Measurements from ENCODE around the gene OR13C8.
"Not testable (repeated sequence)": the region's sequence is repeated elsewhere in the genome, so short reads cannot be mapped to it uniquely, and the experiment has no call there.

OR13C8 gene, protein sequence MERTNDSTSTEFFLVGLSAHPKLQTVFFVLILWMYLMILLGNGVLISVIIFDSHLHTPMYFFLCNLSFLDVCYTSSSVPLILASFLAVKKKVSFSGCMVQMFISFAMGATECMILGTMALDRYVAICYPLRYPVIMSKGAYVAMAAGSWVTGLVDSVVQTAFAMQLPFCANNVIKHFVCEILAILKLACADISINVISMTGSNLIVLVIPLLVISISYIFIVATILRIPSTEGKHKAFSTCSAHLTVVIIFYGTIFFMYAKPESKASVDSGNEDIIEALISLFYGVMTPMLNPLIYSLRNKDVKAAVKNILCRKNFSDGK

DNA sequence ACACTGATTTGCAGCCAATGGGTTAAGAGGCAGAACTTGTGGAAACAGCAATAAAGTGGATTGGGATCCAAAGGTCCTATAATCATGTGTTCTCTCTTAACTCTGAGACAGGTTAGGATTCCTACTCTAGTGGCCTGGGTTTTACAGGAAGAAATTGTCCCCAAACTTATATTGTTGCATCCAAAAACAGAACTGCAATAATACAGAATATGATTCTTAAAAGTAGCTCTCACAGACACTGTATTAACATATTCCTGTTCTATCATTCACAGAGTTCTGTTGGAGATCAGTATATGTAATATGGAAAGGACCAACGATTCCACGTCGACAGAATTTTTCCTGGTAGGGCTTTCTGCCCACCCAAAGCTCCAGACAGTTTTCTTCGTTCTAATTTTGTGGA lies at the start of gene OR13C8:
TSS of gene OR13C8 (plus strand) at position 301 of the 400 bp plus-strand sequence. CDS start at position 301, 0 bp downstream.
- Histone ChIP-seq H3K9ac (ENCODE audit: low read length) (no peak within 1 kb of the TSS), H3K4me1 (ENCODE audit: control insufficient read depth, insufficient read depth, low read length) (no peaks in the 10 kb centered on the region), H3K27me3 (ENCODE audit: control insufficient read depth, insufficient read depth, low read length) (no peaks in the 10 kb centered on the region), H3K4me3 (ENCODE audit: low read length) (no peak within 1 kb of the TSS), H3K9me3 (ENCODE audit: control insufficient read depth, low read length) (no peaks in the 10 kb centered on the region), H3K36me3 (ENCODE audit: control insufficient read depth, insufficient read depth, low read length) (no peaks in the 10 kb centered on the region)

DNA sequence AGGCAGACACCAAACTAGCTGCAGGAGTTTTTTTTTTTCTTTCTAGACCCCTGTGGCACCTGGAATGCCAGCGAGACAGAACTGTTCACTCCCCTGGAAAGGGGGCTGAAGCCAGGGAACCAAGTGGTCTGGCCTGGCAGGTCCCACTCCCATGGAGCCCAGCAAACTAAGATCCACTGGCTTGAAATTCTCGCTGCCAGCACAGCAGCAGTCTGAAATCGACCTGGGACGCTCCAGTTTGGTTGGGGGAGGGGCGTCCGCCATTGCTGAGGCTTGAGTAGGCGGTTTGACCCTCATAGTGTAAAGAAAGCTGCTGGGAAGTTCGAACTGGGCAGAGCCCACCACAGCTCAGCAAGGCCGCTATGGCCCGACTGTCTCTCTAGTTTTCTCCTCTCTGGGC lies 48.7 kb upstream of the OR13C8 start:
- not testable (repeated sequence) for H3K36me3 ChIP-seq (ENCODE audit: control insufficient read depth, insufficient read depth, low read length); H3K4me1 ChIP-seq (ENCODE audit: control insufficient read depth, insufficient read depth, low read length); H3K4me3 ChIP-seq (ENCODE audit: low read length); H3K9me3 ChIP-seq (ENCODE audit: control insufficient read depth, low read length); H3K27me3 ChIP-seq (ENCODE audit: control insufficient read depth, insufficient read depth, low read length); H3K9ac ChIP-seq (ENCODE audit: low read length)

DNA sequence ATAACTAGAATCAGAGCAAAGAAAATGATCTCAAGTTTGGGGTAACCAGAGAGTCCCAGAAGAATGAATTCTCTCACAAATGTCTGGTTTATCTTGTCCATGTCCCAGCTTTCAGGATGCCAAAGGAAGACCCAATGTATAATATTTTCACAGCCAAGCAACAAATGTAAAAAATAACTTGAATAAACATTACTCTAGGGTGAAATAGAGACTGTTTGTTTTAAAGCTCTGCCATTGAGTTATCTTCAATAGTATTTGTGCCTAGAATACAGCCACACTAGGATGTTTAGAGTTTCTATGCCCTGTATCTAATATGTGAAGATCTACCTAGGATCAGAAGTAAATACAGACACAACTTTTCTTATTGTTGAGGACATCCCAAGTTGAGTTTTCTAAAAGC lies 41.9 kb upstream of the OR13C8 start, which contains the start of gene OR13C4:
TSS of gene OR13C4 (minus strand) at position 101 of the 400 bp plus-strand sequence. CDS start at position 101, 0 bp downstream.
- H3K4me1 ChIP-seq (ENCODE audit: control insufficient read depth, insufficient read depth, low read length): no peaks in the 10 kb centered on the region
- no peaks in the 10 kb centered on the region for H3K9me3 ChIP-seq (ENCODE audit: control insufficient read depth, low read length)
- no peaks in the 10 kb centered on the region for H3K27me3 ChIP-seq (ENCODE audit: control insufficient read depth, insufficient read depth, low read length)
- H3K9ac ChIP-seq (ENCODE audit: low read length): no peak within 1 kb of the TSS
- no peaks in the 10 kb centered on the region for H3K36me3 ChIP-seq (ENCODE audit: control insufficient read depth, insufficient read depth, low read length)
- H3K4me3 ChIP-seq (ENCODE audit: low read length): no peak within 1 kb of the TSS

DNA sequence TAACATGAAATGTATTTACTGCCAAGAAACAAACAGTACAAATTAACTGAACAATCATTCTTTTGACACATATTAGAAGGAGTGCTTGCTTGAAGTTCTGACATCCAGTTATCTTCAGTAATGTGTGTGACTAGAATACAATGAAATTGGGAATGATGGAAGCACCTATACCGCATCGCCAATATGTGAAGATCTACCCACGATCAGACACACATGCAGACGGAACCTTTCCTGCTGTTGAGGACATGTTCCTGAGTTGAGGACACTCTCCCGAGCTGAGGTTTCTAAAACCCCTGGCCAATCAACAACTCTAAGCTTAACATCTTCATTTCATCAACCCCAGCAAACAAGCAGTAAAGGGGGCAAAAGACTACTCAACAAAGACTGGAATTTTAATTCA lies 32.2 kb upstream of the OR13C8 start, which contains the start of gene OR13C3:
TSS of gene OR13C3 (minus strand) at position 101 of the 400 bp plus-strand sequence. CDS start 133 bp downstream, outside the sequence.
- H3K4me1 ChIP-seq (ENCODE audit: control insufficient read depth, insufficient read depth, low read length): no peaks in the 10 kb centered on the region
- H3K9ac ChIP-seq (ENCODE audit: low read length): no peak within 1 kb of the TSS
- no peaks in the 10 kb centered on the region for H3K9me3 ChIP-seq (ENCODE audit: control insufficient read depth, low read length)
- no peaks in the 10 kb centered on the region for H3K36me3 ChIP-seq (ENCODE audit: control insufficient read depth, insufficient read depth, low read length)
- H3K27me3 ChIP-seq (ENCODE audit: control insufficient read depth, insufficient read depth, low read length): no peaks in the 10 kb centered on the region
- H3K4me3 ChIP-seq (ENCODE audit: low read length): no peak within 1 kb of the TSS

DNA sequence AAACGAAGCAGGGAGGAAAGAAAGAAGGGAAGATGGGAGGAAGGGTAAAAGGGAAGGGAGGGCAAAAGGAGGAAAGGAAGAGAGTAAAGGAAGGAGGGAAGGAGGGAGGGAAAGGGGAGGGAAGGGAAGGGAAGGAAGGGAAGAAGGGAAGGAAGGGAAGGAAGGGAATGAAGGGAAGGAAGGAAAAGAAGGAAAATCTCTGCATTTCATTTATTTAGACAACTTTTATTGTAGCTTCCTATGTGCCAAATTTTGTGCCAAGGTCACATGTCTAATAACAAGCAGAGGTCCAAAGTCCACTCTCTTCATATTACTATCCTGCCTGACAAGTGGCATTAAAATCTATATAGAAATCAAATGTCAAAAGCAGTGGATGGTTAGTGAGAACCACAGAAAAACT lies 29.7 kb upstream of the OR13C8 start:
- Histone ChIP-seq H3K9ac (ENCODE audit: low read length) (no peak overlapping the region), H3K27me3 (ENCODE audit: control insufficient read depth, insufficient read depth, low read length) (no peaks in the 10 kb centered on the region), H3K9me3 (ENCODE audit: control insufficient read depth, low read length) (no peaks in the 10 kb centered on the region), H3K4me1 (ENCODE audit: control insufficient read depth, insufficient read depth, low read length) (no peaks in the 10 kb centered on the region), H3K36me3 (ENCODE audit: control insufficient read depth, insufficient read depth, low read length) (no peaks in the 10 kb centered on the region), H3K4me3 (ENCODE audit: low read length) (no peak overlapping the region)

DNA sequence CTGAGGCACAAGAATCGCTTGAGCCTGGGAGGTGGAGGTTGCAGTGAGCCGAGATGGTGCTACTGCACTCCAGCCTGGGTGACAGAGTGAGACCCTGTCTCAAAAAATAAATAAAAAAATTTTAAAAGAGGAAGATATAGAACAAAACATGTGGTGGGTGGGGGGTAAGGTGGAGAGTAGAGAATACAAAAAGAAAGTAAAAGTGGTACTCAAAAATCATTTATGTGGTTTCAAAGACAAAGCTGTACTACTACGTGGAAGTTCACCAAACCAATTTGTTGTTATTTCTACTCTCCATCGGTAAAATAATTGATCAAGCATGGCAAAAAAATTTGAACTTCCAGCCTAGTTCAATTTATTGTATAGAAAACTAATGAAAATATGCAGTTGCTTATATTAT lies 24.3 kb upstream of the OR13C8 start:
- Histone ChIP-seq H3K9me3 (ENCODE audit: control insufficient read depth, low read length) (no peaks in the 10 kb centered on the region), H3K9ac (ENCODE audit: low read length) (no peak overlapping the region), H3K27me3 (ENCODE audit: control insufficient read depth, insufficient read depth, low read length) (no peaks in the 10 kb centered on the region), H3K36me3 (ENCODE audit: control insufficient read depth, insufficient read depth, low read length) (no peaks in the 10 kb centered on the region), H3K4me1 (ENCODE audit: control insufficient read depth, insufficient read depth, low read length) (no peaks in the 10 kb centered on the region), H3K4me3 (ENCODE audit: low read length) (no peak overlapping the region)

DNA sequence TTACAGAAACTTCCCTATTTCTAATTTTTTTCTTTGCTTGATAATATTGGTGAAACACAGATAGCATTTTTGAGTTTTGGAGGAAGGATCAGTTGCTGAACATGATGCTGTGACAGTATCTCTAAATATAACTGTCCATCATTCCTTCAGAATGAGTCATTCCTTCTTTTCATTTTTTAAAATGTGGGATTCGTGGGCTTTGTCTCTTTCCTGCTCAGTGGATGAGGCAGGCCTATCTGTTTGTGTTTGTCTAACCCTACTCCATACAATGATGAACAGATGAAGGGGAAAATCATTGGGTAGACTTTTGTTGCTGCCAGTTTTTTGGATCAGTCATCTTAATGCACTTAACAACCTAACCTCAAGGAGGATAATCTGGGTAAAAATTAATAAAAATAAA lies 15.7 kb upstream of the OR13C8 start:
- H3K27me3 ChIP-seq (ENCODE audit: control insufficient read depth, insufficient read depth, low read length): no peaks in the 10 kb centered on the region
- H3K36me3 ChIP-seq (ENCODE audit: control insufficient read depth, insufficient read depth, low read length): no peaks in the 10 kb centered on the region
- H3K9ac ChIP-seq (ENCODE audit: low read length): no peak overlapping the region
- H3K4me1 ChIP-seq (ENCODE audit: control insufficient read depth, insufficient read depth, low read length): no peaks in the 10 kb centered on the region
- H3K4me3 ChIP-seq (ENCODE audit: low read length): no peak overlapping the region
- no peaks in the 10 kb centered on the region for H3K9me3 ChIP-seq (ENCODE audit: control insufficient read depth, low read length)

DNA sequence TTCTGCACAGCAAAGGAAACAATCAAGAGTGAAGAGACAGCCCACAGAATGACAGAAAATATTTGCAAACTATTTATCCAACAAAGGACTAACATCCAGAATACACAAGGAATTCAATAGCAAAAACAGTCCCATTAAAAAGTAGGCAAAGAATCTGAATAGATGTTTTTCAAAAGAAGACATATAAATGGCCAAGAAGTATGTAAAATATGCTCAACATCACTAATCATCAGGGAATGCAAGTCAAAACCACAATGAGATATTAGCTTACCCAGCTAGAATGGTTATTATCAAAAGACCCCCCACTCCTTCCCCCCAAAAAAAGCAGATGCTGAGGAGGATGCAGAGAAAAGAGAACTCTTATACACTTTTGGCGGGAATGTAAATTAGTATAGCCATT lies 13.4 kb upstream of the OR13C8 start:
- H3K4me1 ChIP-seq (ENCODE audit: control insufficient read depth, insufficient read depth, low read length): no peaks in the 10 kb centered on the region
- H3K9me3 ChIP-seq (ENCODE audit: control insufficient read depth, low read length): no peaks in the 10 kb centered on the region
- H3K9ac ChIP-seq (ENCODE audit: low read length): no peak overlapping the region
- no peaks in the 10 kb centered on the region for H3K36me3 ChIP-seq (ENCODE audit: control insufficient read depth, insufficient read depth, low read length)
- H3K27me3 ChIP-seq (ENCODE audit: control insufficient read depth, insufficient read depth, low read length): no peaks in the 10 kb centered on the region
- no peak overlapping the region for H3K4me3 ChIP-seq (ENCODE audit: low read length)

DNA sequence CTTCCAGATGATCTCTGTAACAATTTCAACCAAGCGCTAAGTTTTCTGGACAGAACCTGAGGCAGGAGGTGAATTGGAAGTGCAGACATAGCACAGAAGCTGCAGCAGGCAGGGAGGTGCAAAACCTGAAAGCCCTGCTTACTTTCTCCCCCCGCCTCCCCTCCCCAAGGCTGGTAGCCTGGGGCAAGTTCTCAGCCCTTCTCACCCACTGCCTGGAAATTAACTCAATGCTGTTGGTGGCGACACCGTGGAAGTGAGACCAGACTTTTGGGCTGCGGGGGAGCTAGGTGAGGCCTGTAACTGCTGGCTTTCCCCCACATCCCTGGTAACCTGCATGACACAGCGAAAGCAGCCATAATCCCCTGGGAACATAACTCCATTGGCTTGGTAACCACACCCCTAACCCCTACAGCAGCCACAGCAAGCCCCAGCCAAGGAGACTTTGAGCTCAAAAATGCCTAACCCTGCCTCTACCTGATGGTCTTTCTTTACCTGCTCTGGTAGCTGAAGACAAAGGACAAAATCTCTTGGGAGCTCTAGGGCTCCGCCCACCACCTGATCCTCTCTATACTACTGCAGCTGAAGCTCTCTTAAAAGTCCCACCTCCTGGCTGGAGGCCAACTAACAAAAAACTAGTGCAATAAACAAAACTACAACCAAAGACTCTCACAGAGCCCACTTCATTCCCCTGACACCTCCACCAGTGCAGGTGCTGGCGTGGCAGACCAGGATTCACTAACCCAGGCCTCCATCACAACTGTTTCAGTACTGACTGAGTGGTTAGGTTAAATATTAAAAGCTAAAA lies 11.9 kb upstream of the OR13C8 start:
- no peaks in the 10 kb centered on the region for H3K27me3 ChIP-seq (ENCODE audit: control insufficient read depth, insufficient read depth, low read length)
- no peaks in the 10 kb centered on the region for H3K4me1 ChIP-seq (ENCODE audit: control insufficient read depth, insufficient read depth, low read length)
- H3K4me3 ChIP-seq (ENCODE audit: low read length): no peak overlapping the region
- H3K36me3 ChIP-seq (ENCODE audit: control insufficient read depth, insufficient read depth, low read length): no peaks in the 10 kb centered on the region
- H3K9me3 ChIP-seq (ENCODE audit: control insufficient read depth, low read length): no peaks in the 10 kb centered on the region
- H3K9ac ChIP-seq (ENCODE audit: low read length): no peak overlapping the region

DNA sequence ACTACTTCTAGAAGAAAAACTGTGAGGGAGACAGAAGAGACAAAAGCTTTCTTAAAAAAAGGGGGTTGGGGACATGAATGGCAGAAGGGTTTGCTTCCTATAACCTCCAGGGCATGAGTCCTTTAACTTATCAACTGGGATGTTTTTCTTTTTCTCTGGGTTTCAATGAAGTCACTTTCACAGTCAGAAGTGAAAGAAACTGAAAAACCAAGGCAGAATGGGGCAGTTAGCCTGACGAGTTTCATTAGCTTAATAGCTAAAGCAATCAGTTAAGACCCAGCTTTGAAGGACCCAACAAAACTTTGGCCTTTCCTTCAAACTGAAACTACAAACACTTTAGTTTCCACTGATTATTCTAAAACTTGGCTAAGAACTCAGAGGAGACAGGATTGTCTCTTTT lies 4.6 kb upstream of the OR13C8 start:
- H3K36me3 ChIP-seq (ENCODE audit: control insufficient read depth, insufficient read depth, low read length): no peaks in the 10 kb centered on the region
- no peaks in the 10 kb centered on the region for H3K27me3 ChIP-seq (ENCODE audit: control insufficient read depth, insufficient read depth, low read length)
- no peaks in the 10 kb centered on the region for H3K4me1 ChIP-seq (ENCODE audit: control insufficient read depth, insufficient read depth, low read length)
- H3K9me3 ChIP-seq (ENCODE audit: control insufficient read depth, low read length): no peaks in the 10 kb centered on the region
- H3K4me3 ChIP-seq (ENCODE audit: low read length): no peak overlapping the region
- no peak overlapping the region for H3K9ac ChIP-seq (ENCODE audit: low read length)

DNA sequence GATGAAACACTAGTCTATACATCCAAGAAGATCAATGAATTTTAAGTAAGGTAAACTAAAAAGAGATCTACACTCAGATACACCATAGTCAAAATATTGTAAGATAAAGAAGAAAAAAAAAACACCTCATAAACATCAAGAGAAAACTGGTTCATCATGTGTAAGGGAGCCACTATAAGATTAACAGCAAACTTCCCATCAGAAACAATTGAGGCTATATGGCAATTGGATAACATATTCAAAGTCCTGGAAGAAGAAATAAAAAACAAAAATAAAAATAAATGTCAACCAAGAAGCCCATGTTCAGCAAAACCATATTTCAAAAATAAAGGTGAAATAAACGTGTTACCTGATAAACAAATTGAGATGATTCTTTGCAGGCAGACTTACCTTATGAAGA lies 3.6 kb downstream of the OR13C8 start:
- Histone ChIP-seq H3K9me3 (ENCODE audit: control insufficient read depth, low read length) (no peaks in the 10 kb centered on the region), H3K4me3 (ENCODE audit: low read length) (no peak overlapping the region), H3K27me3 (ENCODE audit: control insufficient read depth, insufficient read depth, low read length) (no peaks in the 10 kb centered on the region), H3K9ac (ENCODE audit: low read length) (no peak overlapping the region), H3K4me1 (ENCODE audit: control insufficient read depth, insufficient read depth, low read length) (no peaks in the 10 kb centered on the region), H3K36me3 (ENCODE audit: control insufficient read depth, insufficient read depth, low read length) (no peaks in the 10 kb centered on the region)

DNA sequence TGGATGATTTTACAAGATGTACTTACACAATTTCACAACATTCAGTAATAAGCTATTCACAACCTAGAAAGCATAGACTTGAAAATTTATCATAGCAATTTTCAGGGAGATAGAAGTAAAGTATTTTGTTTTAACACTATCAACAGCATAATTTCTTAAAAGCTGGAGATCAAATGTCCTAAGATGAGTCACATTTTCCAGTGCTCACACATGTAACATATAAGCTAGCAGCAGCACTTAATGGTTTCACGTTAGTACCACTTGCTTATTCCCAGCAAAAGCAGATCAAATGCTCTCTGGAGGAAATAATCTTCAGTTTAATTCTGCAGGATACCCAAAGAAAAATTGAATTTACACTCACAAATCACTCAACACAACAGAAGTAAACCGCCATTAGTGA lies 6.5 kb downstream of the OR13C8 start:
- H3K9me3 ChIP-seq (ENCODE audit: control insufficient read depth, low read length): no peaks in the 10 kb centered on the region

More for the DNA sequence above, 6.5 kb downstream of the OR13C8 start:
- Histone ChIP-seq H3K36me3 (ENCODE audit: control insufficient read depth, insufficient read depth, low read length) (no peaks in the 10 kb centered on the region), H3K4me1 (ENCODE audit: control insufficient read depth, insufficient read depth, low read length) (no peaks in the 10 kb centered on the region), H3K9ac (ENCODE audit: low read length) (no peak overlapping the region), H3K4me3 (ENCODE audit: low read length) (no peak overlapping the region), H3K27me3 (ENCODE audit: control insufficient read depth, insufficient read depth, low read length) (no peaks in the 10 kb centered on the region)

Data from mucosa of stomach (tissue), 1 donor.